GM18873 (cell line): ENCODE measurements around the gene CTXN3.

Experiments
- ATAC-seq: cut with Tn5 transposase; IDR thresholded peaks from one replicate; pipeline ENCODE4 v1.9.1; 2021; ENCODE audit warnings: mild to moderate bottlenecking, moderate library complexity, moderate number of reproducible peaks; ENCODE audit not compliant: unreplicated experiment, low FRiP score

CTXN3 gene

GRCh38 chr5:127696683-127697082 lies 47.8 kb downstream of the CTXN3 start:
- ATAC-seq: no peak

GRCh38 chr5:127697894-127698600 lies 49.2 kb downstream of the CTXN3 start:
- no peak for ATAC-seq

GRCh38 chr5:127699416-127699815 lies 50.5 kb downstream of the CTXN3 start:
- ATAC-seq: no peak

GRCh38 chr5:127700237-127700766 lies 51.4 kb downstream of the CTXN3 start:
- ATAC-seq: no peak

GRCh38 chr5:127702434-127702833 lies 53.6 kb downstream of the CTXN3 start:
- no peak for ATAC-seq

GRCh38 chr5:127702926-127703561 lies 54.2 kb downstream of the CTXN3 start, which contains the start of gene CCDC192:
CCDC192 (plus strand) TSS chr5:127703391; CDS start chr5:127703446, 55 bp downstream.
- peak; percentile 56 for ATAC-seq

- no peak for ATAC-seq
Measured at GRCh38 chr5:127705120-127705892, 56.4 kb downstream of the CTXN3 start.

- no peak for ATAC-seq
Measured at GRCh38 chr5:127706691-127707090, 57.8 kb downstream of the CTXN3 start.

- no peak for ATAC-seq
Measured at GRCh38 chr5:127707209-127707608, 58.3 kb downstream of the CTXN3 start.
